ENCODE data around the gene CYB561D2. TPM values are rescaled to one million over a fixed set of nuclear protein-coding genes. Genes with fewer than 3 reads are reported as not detected.

CYB561D2 gene
- total RNA-seq, 1 donor from 2014 or later = 38.5 TPM

GRCh38 chr3:50323614-50324199 is 27.0 kb upstream of the CYB561D2 start:
- H3K4me3 ChIP-seq (ENCODE audit: low read depth, low read length) = no peak overlapping the region
- no peak for DNase-seq (ENCODE audit: low read depth)
- no peak for TF ChIP-seq CTCF (conservative IDR thresholded peaks at IDR 0.05; ENCODE audit: low read depth, low read length)

- TF ChIP-seq CTCF (conservative IDR thresholded peaks at IDR 0.05; ENCODE audit: low read depth, low read length) = peak; percentile 90
- no peak for DNase-seq (ENCODE audit: low read depth)
- H3K4me3 ChIP-seq (ENCODE audit: low read depth, low read length) = no peak overlapping the region
Observed at GRCh38 chr3:50324351-50325112, 26.1 kb upstream of the CYB561D2 start.

GRCh38 chr3:50325113-50325480 is 25.6 kb upstream of the CYB561D2 start:
- H3K4me3 ChIP-seq (ENCODE audit: low read depth, low read length) = no peak overlapping the region
- DNase-seq (ENCODE audit: low read depth) = no peak
- TF ChIP-seq CTCF (conservative IDR thresholded peaks at IDR 0.05; ENCODE audit: low read depth, low read length) = no peak

- no peak for TF ChIP-seq CTCF (conservative IDR thresholded peaks at IDR 0.05; ENCODE audit: low read depth, low read length)
- H3K4me3 ChIP-seq (ENCODE audit: low read depth, low read length) = no peak overlapping the region
- no peak for DNase-seq (ENCODE audit: low read depth)
Observed at GRCh38 chr3:50325497-50326181, 25.0 kb upstream of the CYB561D2 start.

GRCh38 chr3:50326182-50326541 is 24.5 kb upstream of the CYB561D2 start:
- DNase-seq (ENCODE audit: low read depth) = no peak
- no peak overlapping the region for H3K4me3 ChIP-seq (ENCODE audit: low read depth, low read length)
- TF ChIP-seq CTCF (conservative IDR thresholded peaks at IDR 0.05; ENCODE audit: low read depth, low read length) = no peak

- DNase-seq (ENCODE audit: low read depth) = no peak
Observed at GRCh38 chr3:50327129-50327528, 23.5 kb upstream of the CYB561D2 start.

More at GRCh38 chr3:50327129-50327528, 23.5 kb upstream of the CYB561D2 start:
- no peak for TF ChIP-seq CTCF (conservative IDR thresholded peaks at IDR 0.05; ENCODE audit: low read depth, low read length)
- peak overlapping the region; percentile 98 for H3K4me3 ChIP-seq (ENCODE audit: low read depth, low read length)

Data from epithelial cell of proximal tubule (primary cell).